DMS 273 (cell line): Measurements from ENCODE around the gene CENPP.

ENCODE experiments used
- DNase-seq: peaks from one replicate; lab custom pipeline; 2025; ENCODE audit not compliant: unreplicated experiment; lab: John Stamatoyannopoulos, UW

CENPP gene

GRCh38 chr9:92650839-92651621 lies 325.3 kb downstream of the CENPP start:
- no peak for DNase-seq

DNA sequence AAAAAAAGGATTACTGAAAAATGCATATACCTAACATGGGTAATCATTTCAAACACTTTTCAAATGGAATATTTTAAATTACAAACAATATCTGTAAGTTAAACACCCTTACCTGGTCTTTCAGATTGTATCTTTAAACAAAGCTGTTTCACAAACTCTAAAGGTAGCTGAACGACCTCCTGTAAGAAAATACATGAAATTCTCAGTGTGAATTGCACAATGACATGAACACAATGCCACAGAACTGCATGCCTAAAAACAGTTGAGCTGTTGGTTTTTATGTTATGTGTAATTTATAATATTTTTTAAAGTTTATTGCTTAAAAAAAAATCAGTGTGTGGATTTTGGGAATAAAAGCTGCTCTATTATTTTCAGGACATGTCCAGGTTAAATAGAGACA lies 326.7 kb downstream of the CENPP start:
- no peak for DNase-seq

DNA sequence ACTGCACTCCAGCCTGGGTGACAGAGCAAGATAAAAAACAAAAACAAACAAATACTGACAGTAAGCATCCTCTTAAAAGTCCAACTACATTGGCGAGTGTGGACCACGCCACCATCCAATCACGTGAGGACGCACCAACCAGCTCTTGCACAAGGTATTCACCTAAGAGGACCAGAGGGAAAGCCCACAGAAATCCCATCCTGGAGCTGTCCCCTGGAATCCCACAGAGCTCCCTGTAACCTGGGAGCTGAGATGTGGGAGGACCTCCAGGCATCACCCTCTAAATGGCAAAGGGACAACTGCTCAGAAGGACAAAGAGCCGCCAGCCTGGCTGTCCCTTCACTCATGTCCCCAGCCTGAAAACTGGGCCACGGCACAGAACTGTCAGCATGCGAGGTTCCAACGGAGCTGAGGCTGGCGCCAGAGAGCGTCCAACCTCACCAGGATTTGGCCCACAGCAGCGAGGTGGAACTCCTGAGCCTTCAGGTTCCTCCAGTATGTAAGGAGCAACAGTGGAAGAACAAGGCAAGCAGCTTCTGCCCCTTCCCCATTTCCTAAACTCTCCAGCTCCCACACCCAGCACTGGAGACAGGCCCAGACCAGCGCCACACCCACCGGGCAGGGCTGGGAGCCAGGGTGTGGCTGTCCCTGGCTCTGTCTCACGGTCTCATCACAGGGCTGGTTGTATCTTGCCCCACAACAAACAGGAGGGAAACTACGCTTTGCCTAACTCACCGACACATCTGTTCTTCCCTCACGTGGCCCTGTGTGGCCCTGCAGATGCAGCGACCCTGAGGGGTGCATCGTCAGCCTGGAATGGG lies 328.9 kb downstream of the CENPP start:
- DNase-seq = no peak

GRCh38 chr9:92655366-92655765 lies 329.6 kb downstream of the CENPP start:
- DNase-seq = no peak

DNA sequence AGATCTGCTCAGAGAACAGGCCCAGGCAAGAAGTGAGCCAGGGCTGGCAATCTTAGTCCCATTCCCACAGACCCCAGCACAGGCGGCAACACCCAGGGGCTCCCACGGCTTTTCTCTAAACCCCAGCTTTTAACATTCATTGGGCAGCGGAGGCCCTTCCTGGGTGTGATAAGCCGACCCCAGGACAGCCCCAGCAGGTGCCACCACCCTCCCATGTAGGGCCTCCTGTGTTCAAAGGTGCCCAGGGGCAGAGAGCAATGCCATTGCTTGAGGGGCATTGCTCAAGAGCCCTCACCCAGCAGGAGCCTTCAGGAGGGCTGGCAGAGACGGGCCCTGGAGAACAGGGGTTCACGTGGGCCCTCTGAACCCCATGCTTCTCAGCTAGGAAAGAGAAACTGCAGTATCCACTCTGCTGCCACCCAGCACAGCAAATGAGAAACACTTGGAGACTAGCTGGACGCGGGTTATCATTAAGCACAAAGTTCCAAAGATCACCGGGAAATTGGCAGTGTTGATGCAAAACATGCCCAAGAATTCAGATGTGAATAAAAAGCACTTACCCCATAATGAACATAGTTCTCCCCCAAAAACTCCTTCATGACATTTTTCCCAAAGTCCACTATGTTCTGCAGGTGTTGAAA lies 330.3 kb downstream of the CENPP start:
- no peak for DNase-seq

GRCh38 chr9:92656537-92656925 lies 330.8 kb downstream of the CENPP start:
- DNase-seq = no peak

GRCh38 chr9:92657296-92658094 lies 331.7 kb downstream of the CENPP start:
- DNase-seq = peak; percentile 21

GRCh38 chr9:92658176-92658575 lies 332.4 kb downstream of the CENPP start:
- no peak for DNase-seq

DNA sequence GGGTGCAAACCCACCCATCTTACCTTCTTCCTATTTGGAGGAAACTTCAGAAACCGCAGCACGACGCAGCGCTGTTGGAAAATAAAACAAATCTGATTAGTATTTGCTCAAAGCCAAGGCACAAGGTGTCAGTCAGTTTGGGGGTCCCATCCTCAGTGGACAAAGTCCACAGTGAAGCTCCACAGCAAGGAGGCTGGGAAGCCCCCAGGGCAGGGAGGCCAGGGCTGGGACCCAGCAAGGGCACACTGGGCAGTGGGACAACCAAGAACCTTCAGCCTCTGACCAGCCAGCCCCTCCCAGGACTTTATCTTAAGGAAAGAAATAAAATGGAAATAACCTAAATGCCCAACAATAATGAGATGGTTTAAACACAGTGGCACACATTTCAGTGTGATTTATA lies 332.9 kb downstream of the CENPP start:
- DNase-seq = no peak

DNA sequence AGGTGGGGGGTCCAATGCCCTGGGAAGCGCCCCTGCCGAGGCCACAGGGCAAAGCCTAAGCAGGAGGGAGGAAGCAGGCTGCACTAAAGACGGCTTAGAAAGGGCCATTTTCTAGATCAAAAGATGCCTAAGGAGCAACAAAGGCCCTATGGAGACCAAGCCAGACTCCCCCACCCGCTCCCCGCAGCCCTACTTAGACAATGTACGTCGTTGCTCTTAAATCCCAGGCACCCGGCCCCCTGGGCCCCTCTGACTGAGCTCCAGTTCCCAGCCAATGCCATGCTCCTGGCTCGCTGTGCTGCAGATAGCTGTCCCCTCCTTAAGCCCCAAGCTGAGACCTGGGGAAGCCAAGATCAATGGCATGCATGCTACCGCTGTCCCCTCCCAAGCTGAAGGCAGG lies 333.8 kb downstream of the CENPP start:
- DNase-seq = no peak

DNA sequence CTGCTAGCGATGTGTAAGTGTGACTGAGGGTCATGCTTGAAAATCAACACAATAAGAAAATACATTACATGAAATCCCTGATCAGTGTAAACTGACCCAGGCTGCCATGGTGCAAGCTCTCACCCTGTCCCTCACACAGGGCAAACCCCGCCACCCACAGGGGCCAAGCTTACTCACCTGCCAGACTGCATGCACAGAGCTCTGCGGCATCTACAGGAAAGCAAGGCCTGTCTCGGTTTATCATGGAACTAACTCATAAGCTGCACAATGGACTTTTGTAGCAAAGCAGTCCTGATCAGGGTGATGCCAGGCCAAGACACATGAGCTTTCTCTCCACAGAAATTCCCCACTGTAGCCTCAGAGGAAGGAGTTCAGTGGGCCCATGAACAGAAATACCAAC lies 334.5 kb downstream of the CENPP start:
- no peak for DNase-seq

DNA sequence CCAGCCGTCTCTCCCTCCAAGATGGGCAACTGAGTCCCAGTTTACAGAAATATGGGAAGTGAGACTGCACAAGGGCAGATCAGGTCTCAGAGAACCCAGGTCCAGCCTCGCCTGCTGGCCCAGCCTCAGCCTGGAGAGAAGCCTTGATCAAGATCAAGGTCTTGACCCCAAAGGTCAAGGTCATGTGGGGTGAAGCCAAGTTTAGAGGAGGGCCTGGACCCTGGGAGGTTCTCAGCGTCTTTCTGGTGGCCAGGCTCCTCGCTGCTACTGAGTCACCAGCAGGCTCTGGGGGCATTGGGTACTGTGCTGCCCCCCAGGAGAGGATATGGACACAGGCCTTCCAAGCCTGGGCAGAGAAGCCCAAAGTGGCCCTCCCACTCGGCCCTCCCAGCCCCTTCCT lies 335.4 kb downstream of the CENPP start:
- DNase-seq = no peak

GRCh38 chr9:92661743-92662142 lies 336.0 kb downstream of the CENPP start:
- no peak for DNase-seq

GRCh38 chr9:92663126-92663525 lies 337.4 kb downstream of the CENPP start:
- no peak for DNase-seq

DNA sequence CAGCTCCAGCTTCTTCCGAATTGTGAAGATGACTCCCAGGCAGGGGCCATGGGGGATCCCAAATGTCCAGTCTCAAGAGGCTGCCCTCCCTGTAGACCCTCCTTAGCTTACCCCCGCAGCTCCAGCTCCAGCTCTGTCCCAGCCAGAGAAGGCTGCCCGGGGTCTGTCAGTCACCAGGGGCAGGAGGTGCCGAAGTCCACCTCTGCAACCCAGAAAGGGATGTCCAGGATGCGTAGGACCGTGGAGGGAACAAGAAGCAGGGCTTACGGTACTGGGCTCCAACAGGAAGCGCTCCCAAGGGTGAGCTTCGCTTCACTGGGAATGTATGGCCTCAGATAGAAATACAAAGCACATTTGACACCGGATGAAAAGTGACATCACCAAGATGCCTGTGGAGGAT lies 338.2 kb downstream of the CENPP start:
- DNase-seq = no peak

GRCh38 chr9:92664394-92665152 lies 338.8 kb downstream of the CENPP start:
- no peak for DNase-seq

DNA sequence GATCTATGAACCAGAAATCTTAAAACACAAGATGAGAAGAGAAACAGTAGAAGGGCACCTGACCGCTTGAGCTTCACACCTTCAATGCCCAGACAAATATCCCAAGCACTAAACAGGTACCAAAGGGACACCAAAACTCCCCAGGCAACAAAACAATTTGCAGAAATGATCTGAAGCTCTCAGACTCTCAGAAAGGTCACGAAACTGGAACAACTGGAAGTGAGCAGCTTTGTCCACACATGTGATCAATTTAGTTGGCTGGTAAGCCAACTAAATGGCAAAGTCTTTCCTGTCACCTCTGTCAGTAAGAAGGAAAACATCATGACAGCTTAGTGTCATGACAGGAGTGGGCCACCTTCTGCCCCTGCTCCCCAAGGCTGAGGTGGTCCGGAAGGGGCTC lies 340.1 kb downstream of the CENPP start:
- DNase-seq = no peak

- DNase-seq = no peak
Observed at GRCh38 chr9:92666236-92666635, 340.5 kb downstream of the CENPP start.

DNA sequence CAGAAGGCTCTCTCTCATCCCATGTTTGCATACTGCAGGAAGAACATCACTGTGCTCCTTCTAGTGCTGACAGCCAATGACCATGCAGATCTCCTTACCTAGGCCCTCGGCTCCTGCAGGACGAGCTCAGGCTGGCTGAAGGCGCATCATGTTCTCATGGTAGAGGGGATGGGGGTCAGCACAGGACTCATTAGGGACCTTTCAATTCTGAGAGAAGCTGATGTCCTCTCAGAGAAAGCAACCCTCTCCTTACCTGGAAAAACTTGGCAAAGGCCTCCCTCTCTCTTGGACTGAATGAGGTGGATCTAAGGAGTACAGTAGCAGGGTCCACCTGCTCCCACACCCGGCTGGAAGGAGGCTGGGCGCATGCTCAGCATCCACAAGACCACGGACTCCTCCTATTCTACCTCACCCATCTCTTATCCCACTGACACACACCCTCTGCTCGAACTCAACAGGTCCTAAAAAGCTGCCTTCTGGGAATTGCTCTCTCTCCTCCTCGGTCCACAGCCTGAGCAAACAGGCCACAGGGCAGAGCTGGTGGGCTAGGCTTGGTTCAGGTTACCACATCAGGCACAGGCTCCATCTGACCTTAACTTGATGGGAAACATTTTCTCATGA lies 341.3 kb downstream of the CENPP start:
- no peak for DNase-seq
